H1 (cell line): ENCODE data around the gene CPZ.

Experiments used
- CEBPB ChIP-seq: IDR thresholded peaks from 2 replicates; pipeline ENCODE4 v1.6.1; 2012; ENCODE audit warnings: low read depth, low read length
- CHD2 ChIP-seq: IDR thresholded peaks from 2 replicates; pipeline ENCODE4 v1.6.1; 2012; ENCODE audit warnings: low read length, improper control_type of control experiment
- CREB1 ChIP-seq: IDR thresholded peaks from 2 replicates; pipeline ENCODE4 v1.6.1; 2012; ENCODE audit warnings: inconsistent platforms
- CTCF ChIP-seq, 3 experiments: IDR thresholded peaks; 1 replicate in 2 of 3; 2 replicates in 1 of 3; pipeline versions ENCODE4 v1.5.1 to v1.6.1; 2011; ENCODE audit warnings: low read length in 3 of 3, mild to moderate bottlenecking in 3 of 3, inconsistent platforms in 2 of 3, low read depth in 1 of 3, moderate library complexity in 1 of 3; ENCODE audit not compliant: insufficient read depth in 1 of 3; ENCODE audit errors: control extremely low read depth in 1 of 3
- EGR1 ChIP-seq: IDR thresholded peaks from 2 replicates; pipeline ENCODE4 v1.6.1; 2011; ENCODE audit warnings: low read depth, low read length, borderline replicate concordance
- EZH2 ChIP-seq: fragments of 200-600 bp; sonication (generic); IDR thresholded peaks from 2 replicates; pipeline ENCODE4 v1.7.1; 2012; ENCODE audit warnings: low read depth, mild to moderate bottlenecking, moderate library complexity, low read length, inconsistent platforms; ENCODE audit not compliant: severe bottlenecking
- GTF2F1 ChIP-seq: IDR thresholded peaks from 2 replicates; pipeline ENCODE4 v1.6.1; 2012; ENCODE audit warnings: low read depth, low read length, improper control_type of control experiment, borderline replicate concordance
- HDAC2 ChIP-seq, 2 experiments: fragments of 300-600 bp in 1 of 2; sonication (generic) in 1 of 2; IDR thresholded peaks; 2 replicates each; pipeline ENCODE4 v1.6.1; 2011 to 2012; ENCODE audit warnings: low read depth in 2 of 2, low read length in 2 of 2, mild to moderate bottlenecking in 2 of 2, moderate library complexity in 2 of 2, borderline replicate concordance in 1 of 2, inconsistent platforms in 1 of 2
- MAX ChIP-seq: IDR thresholded peaks from 2 replicates; pipeline ENCODE4 v1.6.1; 2012; ENCODE audit warnings: inconsistent platforms
- POLR2A ChIP-seq, 2 experiments: IDR thresholded peaks; 1 replicate in 1 of 2; 2 replicates in 1 of 2; pipeline ENCODE4 v1.6.1; 2011; ENCODE audit warnings: low read depth in 2 of 2, low read length in 2 of 2, mild to moderate bottlenecking in 2 of 2; ENCODE audit errors: control extremely low read depth in 1 of 2
- YY1 ChIP-seq: IDR thresholded peaks from 2 replicates; pipeline ENCODE4 v1.6.1; 2011; ENCODE audit warnings: low read depth, mild to moderate bottlenecking, low read length

- TF ChIP-seq POLR2A (IDR thresholded peaks at IDR 0.05; ENCODE audit: control extremely low read depth in 1 of 2, low read depth in 2 of 2, low read length in 2 of 2) (no peak), MAX (no peak), CTCF (IDR thresholded peaks at IDR 0.05; ENCODE audit: control extremely low read depth in 1 of 3, insufficient read depth in 1 of 3, low read depth in 1 of 3, low read length in 3 of 3) (no peak), CREB1 (no peak), CEBPB (no peak), EGR1 (no peak), EZH2 (no peak), HDAC2 (IDR thresholded peaks at IDR 0.05; ENCODE audit: borderline replicate concordance in 1 of 2, low read depth in 2 of 2, low read length in 2 of 2) (no peak), YY1 (no peak), GTF2F1 (no peak), CHD2 (no peak)
Observed at GRCh38 chr4:8655411-8656184, 63.0 kb downstream of the CPZ start.
